Lung (tissue), 12 donors: ENCODE data around the gene PER2. TPM values are rescaled to one million over a fixed set of nuclear protein-coding genes. Genes with fewer than 3 reads are reported as not detected.

Experiments
- ATAC-seq: fragments of 200-7000 bp; cut with Tn5 transposase; one replicate; pipeline ENCODE4 v1.9.1; 2020; ENCODE audit warnings: moderate number of reproducible peaks; ENCODE audit not compliant: insufficient read depth, low FRiP score
- DNase-seq, 3 donors: peaks; one replicate each; pipeline ENCODE4 v3.0.0-alpha.2; 2013 to 2017
- H3K27ac ChIP-seq, 2 donors: one replicate each; pipeline ENCODE4 v1.5.1; 2013; ENCODE audit warnings: mild to moderate bottlenecking in 2 of 2, moderate library complexity in 2 of 2, control low read depth in 1 of 2, inconsistent platforms in 1 of 2, low read depth in 1 of 2, low read length in 1 of 2
- H3K27me3 ChIP-seq, 3 donors: one replicate each; pipeline ENCODE4 v1.5.1; 2013; ENCODE audit warnings: low read length in 2 of 3; ENCODE audit not compliant: control insufficient read depth in 3 of 3, insufficient read depth in 3 of 3
- H3K36me3 ChIP-seq, 4 donors: one replicate each; pipeline ENCODE4 v1.5.1; 2013; ENCODE audit warnings: low read length in 4 of 4, mild to moderate bottlenecking in 1 of 4, moderate library complexity in 1 of 4; ENCODE audit not compliant: control insufficient read depth in 4 of 4, insufficient read depth in 4 of 4
- H3K4me1 ChIP-seq, 5 donors: one replicate each; pipeline ENCODE4 v1.5.1; 2013; ENCODE audit warnings: low read length in 5 of 5, mild to moderate bottlenecking in 2 of 5, moderate library complexity in 1 of 5; ENCODE audit not compliant: control insufficient read depth in 5 of 5, insufficient read depth in 5 of 5
- H3K4me3 ChIP-seq: one replicate; pipeline ENCODE4 v1.5.1; 2013; ENCODE audit warnings: mild to moderate bottlenecking, control low read depth, moderate library complexity
- H3K9ac ChIP-seq, 2 donors: one replicate each; pipeline ENCODE4 v1.5.1; 2013; ENCODE audit warnings: low read length in 2 of 2, control low read depth in 1 of 2; ENCODE audit not compliant: insufficient read depth in 1 of 2
- H3K9me3 ChIP-seq, 4 donors: one replicate each; pipeline ENCODE4 v1.5.1; 2013; ENCODE audit warnings: low read length in 3 of 4, mild to moderate bottlenecking in 1 of 4, moderate library complexity in 1 of 4; ENCODE audit not compliant: control insufficient read depth in 4 of 4, insufficient read depth in 3 of 4
- CTCF ChIP-seq: IDR thresholded peaks from 2 replicates; pipeline ENCODE4 v1.5.1; 2012; ENCODE audit warnings: mild to moderate bottlenecking; ENCODE audit errors: control extremely low read depth, extremely low read depth
- WGBS, 2 donors: extraction: QIAGEN DNeasy Blood & Tissue Kit; methylation state at CpG; one replicate each; pipeline ENCODE4 v1.1.7; 2013; 5-methylcytosine and 5-hydroxymethylcytosine counted together
- polyA plus RNA-seq, 2 donors: library from polyadenylated mRNA; stranded (reverse); fragments of 200-250 nt; gene quantifications; one replicate each; pipeline ENCODE4 v1.2.1, GENCODE V29; 2013
- total RNA-seq, 2 donors: library from RNA; depleted of rRNA in 1 of 2; stranded (reverse); fragments of >200 nt in 1 of 2; gene quantifications; one replicate each; pipeline ENCODE4 v1.2.1, GENCODE V29; 2014 to 2021
- donor health status: control.
- donor health status: control.
- donor health status: Bipolar disorder and iron deficiency.
- donor health status: healthy.
- donor health status: DM: yes; HTN: yes; CAD: no.

PER2 gene
- total and polyA plus RNA-seq, 4 donors, result 4.1 to 27.1 (median 10.5) TPM

GRCh38 chr2:238251331-238251730, 37.1 kb downstream of the PER2 start:
- H3K27ac ChIP-seq, result no peak overlapping the region

GRCh38 chr2:238250896-238251295, 37.5 kb downstream of the PER2 start:
- H3K9me3 ChIP-seq, result no peaks in the 10 kb centered on the region
- H3K27ac ChIP-seq, result no peak overlapping the region
- peaks cover 17 to 50% (median 31%) of the 10 kb centered on the region in 4 donors for H3K36me3 ChIP-seq
- H3K4me3 ChIP-seq, result no peak overlapping the region
- H3K9ac ChIP-seq, result no peak overlapping the region
- whole genome bisulfite sequencing, 2 donors, result 92 to 94% methylated on average over 7 of the region's 7 CpGs
- ATAC-seq (no peak), DNase-seq (no peak)
- H3K4me1 ChIP-seq, result no peaks in the 10 kb centered on the region
- no peaks in the 10 kb centered on the region for H3K27me3 ChIP-seq
- TF ChIP-seq CTCF, result no peak

More at GRCh38 chr2:238251331-238251730, 37.1 kb downstream of the PER2 start:
- H3K36me3 ChIP-seq, result peaks cover 18 to 51% (median 33%) of the 10 kb centered on the region in 4 donors
- 96 to 99% methylated on average over 12 of the region's 12 CpGs for WGBS, 2 donors
- H3K4me3 ChIP-seq, result no peak overlapping the region
- no peaks in the 10 kb centered on the region for H3K9me3 ChIP-seq
- DNase-seq (no peak), ATAC-seq (no peak)
- H3K27me3 ChIP-seq, result no peaks in the 10 kb centered on the region
- H3K9ac ChIP-seq, result no peak overlapping the region
- H3K4me1 ChIP-seq, result no peaks in the 10 kb centered on the region
- TF ChIP-seq CTCF, result no peak

GRCh38 chr2:238247841-238248453, 40.5 kb downstream of the PER2 start:
- H3K9me3 ChIP-seq, result no peaks in the 10 kb centered on the region
- no peaks in the 10 kb centered on the region for H3K27me3 ChIP-seq
- peak overlapping the region in 1 of 2 donors; percentile 7 for H3K27ac ChIP-seq
- DNase-seq (no peak), ATAC-seq (peak; percentile 4)
- H3K36me3 ChIP-seq, result peaks cover 22 to 39% (median 23%) of the 10 kb centered on the region in 4 donors
- 81 to 86% methylated on average over 10 of the region's 10 CpGs for WGBS, 2 donors
- H3K4me3 ChIP-seq, result no peak overlapping the region
- TF ChIP-seq CTCF, result no peak
- peaks cover 0 to 7% (median 3%) of the 10 kb centered on the region in 5 donors for H3K4me1 ChIP-seq
- H3K9ac ChIP-seq, result no peak overlapping the region
